ENCODE data around the gene WDR7. TPM values are rescaled to one million over a fixed set of nuclear protein-coding genes. Genes with fewer than 3 reads are reported as not detected.

Gene WDR7
- total RNA-seq, 1 donor from 2014 or later, result 16.9 TPM

- H3K36me3 Mint-ChIP-seq, result no peaks in the 10 kb centered on the region
Observed at GRCh38 chr18:56995579-56996188, 344.5 kb downstream of the WDR7 start.

DNA sequence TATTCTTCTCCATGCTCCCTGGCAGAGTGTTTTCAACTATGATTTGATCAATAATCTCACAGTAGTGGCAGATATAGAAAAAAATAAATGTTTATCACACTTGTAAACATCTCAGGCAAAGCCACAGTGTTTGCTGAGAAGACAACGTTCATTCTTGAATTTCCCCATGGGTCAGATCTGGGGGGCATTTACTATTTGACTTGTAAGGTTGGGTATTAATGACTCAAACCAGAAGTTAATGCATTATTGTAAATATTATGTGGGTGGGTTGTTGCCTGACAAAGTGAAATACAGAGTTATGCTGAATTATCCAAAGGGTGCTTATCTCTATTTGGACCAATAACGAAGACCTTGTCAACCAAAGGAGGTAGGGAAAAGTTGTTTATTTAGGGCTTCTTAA lies 346.0 kb downstream of the WDR7 start:
- Mint-ChIP-seq H3K4me3 (no peak overlapping the region), H3K4me1 (ENCODE audit: unreplicated experiment) (no peaks in the 10 kb centered on the region), H3K36me3 (no peaks in the 10 kb centered on the region), H3K9me3 (no peaks in the 10 kb centered on the region), H3K27me3 (no peaks in the 10 kb centered on the region), H3K27ac (no peak overlapping the region)
- no peak for DNase-seq (ENCODE audit: extremely low spot score, unreplicated experiment)
- TF ChIP-seq, protein P1, sequence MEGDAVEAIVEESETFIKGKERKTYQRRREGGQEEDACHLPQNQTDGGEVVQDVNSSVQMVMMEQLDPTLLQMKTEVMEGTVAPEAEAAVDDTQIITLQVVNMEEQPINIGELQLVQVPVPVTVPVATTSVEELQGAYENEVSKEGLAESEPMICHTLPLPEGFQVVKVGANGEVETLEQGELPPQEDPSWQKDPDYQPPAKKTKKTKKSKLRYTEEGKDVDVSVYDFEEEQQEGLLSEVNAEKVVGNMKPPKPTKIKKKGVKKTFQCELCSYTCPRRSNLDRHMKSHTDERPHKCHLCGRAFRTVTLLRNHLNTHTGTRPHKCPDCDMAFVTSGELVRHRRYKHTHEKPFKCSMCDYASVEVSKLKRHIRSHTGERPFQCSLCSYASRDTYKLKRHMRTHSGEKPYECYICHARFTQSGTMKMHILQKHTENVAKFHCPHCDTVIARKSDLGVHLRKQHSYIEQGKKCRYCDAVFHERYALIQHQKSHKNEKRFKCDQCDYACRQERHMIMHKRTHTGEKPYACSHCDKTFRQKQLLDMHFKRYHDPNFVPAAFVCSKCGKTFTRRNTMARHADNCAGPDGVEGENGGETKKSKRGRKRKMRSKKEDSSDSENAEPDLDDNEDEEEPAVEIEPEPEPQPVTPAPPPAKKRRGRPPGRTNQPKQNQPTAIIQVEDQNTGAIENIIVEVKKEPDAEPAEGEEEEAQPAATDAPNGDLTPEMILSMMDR (conservative IDR thresholded peaks at IDR 0.05), result no peak

More at GRCh38 chr18:56995579-56996188, 344.5 kb downstream of the WDR7 start:
- H3K27ac Mint-ChIP-seq, result no peak overlapping the region
- no peak for DNase-seq (ENCODE audit: extremely low spot score, unreplicated experiment)
- no peaks in the 10 kb centered on the region for H3K27me3 Mint-ChIP-seq
- TF ChIP-seq, protein P1 (conservative IDR thresholded peaks at IDR 0.05), result no peak
- no peaks in the 10 kb centered on the region for H3K9me3 Mint-ChIP-seq
- no peaks in the 10 kb centered on the region for H3K4me1 Mint-ChIP-seq (ENCODE audit: unreplicated experiment)
- no peak overlapping the region for H3K4me3 Mint-ChIP-seq

DNA sequence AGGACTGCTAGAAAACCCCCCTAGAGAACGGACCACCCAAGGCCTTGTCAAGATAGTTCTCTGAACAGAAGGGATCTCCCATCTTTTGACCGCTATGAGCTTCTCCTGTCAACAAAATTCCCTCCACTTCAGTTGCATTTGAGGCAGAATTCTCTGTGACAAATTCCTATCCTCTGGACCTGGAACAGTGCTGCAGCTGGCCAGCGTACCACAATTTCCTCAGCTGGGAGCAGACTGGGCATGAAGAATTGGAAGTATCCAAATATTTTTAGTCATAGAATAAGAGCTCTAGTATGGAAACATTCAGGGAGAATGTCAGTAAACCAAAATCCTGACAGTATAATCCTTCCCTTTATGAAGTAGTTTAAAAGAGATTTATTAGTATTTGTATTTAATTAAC lies 348.7 kb downstream of the WDR7 start:
- Mint-ChIP-seq H3K4me1 (ENCODE audit: unreplicated experiment) (peaks cover 8% of the 10 kb centered on the region), H3K27ac (no peak overlapping the region), H3K4me3 (no peak overlapping the region), H3K27me3 (no peaks in the 10 kb centered on the region), H3K9me3 (no peaks in the 10 kb centered on the region), H3K36me3 (no peaks in the 10 kb centered on the region)
- DNase-seq (ENCODE audit: extremely low spot score, unreplicated experiment), result no peak
- TF ChIP-seq, protein P1 (conservative IDR thresholded peaks at IDR 0.05), result no peak

- no peak overlapping the region for H3K27ac Mint-ChIP-seq
- DNase-seq (ENCODE audit: extremely low spot score, unreplicated experiment), result no peak
- peaks cover under 1% of the 10 kb centered on the region for H3K36me3 Mint-ChIP-seq
- no peak overlapping the region for H3K4me3 Mint-ChIP-seq
- H3K9me3 Mint-ChIP-seq, result no peaks in the 10 kb centered on the region
- H3K27me3 Mint-ChIP-seq, result peaks cover under 1% of the 10 kb centered on the region
- TF ChIP-seq, protein P1 (conservative IDR thresholded peaks at IDR 0.05), result no peak
- peaks cover 8% of the 10 kb centered on the region for H3K4me1 Mint-ChIP-seq (ENCODE audit: unreplicated experiment)
Observed at GRCh38 chr18:57002627-57003026, 351.5 kb downstream of the WDR7 start.

DNA sequence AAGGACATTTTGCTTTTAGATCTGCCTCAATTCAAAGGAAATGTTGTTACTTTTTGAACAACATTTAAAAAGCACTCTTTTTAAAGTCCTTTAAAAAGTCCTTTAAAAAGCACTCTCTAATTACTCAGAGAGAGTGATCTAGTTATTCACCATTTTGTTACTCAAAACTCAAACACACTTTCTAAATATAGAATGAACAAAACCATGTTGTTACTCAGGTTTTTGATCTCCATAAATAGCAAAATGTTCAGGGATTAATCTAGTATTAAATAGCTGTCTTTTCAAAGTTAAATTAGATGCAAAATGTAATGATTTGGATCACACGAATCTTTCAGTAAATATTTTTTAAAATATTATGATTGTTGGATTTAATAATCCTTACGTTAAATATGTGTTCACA lies 352.2 kb downstream of the WDR7 start:
- Mint-ChIP-seq H3K36me3 (peaks cover 6% of the 10 kb centered on the region), H3K9me3 (no peaks in the 10 kb centered on the region), H3K4me1 (ENCODE audit: unreplicated experiment) (peaks cover 8% of the 10 kb centered on the region)

More for the DNA sequence above, 352.2 kb downstream of the WDR7 start:
- TF ChIP-seq, protein P1 (conservative IDR thresholded peaks at IDR 0.05), result no peak
- peaks cover 5% of the 10 kb centered on the region for H3K27me3 Mint-ChIP-seq
- H3K27ac Mint-ChIP-seq, result no peak overlapping the region
- H3K4me3 Mint-ChIP-seq, result no peak overlapping the region
- no peak for DNase-seq (ENCODE audit: extremely low spot score, unreplicated experiment)
